GM20431 (cell line): ENCODE results near the gene MAGI2.

Experiments
- in situ Hi-C: fragments of 300-500 bp; cut with MseI, MboI; formaldehyde crosslinking; loops from one replicate; pipeline ENCODE4 v1.15.0; 2020; ENCODE audit warnings: low sequenced_read_pairs; ENCODE audit not compliant: unreplicated experiment

MAGI2 gene

GRCh38 chr7:78118470-78118869, 1335.0 kb downstream of the MAGI2 start:
- in situ Hi-C loops, result no loop called here

DNA sequence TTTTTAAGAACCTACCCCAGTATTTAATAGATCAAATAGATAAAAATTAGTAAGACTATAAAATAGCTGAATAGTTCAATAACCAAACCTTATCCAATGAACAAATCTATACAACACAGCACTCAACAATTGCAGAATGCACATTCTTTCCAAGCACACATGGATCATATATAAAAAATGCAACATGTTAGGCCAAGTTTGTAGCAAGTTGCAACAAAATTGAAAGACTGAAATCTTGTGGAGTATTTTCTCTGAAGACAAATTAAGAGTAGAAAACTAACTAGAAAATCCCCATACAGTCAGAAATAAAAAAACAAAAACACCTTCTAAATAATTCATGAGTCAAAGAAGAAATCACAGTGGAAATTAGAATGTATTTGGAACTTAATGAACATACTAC, 1337.6 kb downstream of the MAGI2 start:
- in situ Hi-C loops, result no loop called here

DNA sequence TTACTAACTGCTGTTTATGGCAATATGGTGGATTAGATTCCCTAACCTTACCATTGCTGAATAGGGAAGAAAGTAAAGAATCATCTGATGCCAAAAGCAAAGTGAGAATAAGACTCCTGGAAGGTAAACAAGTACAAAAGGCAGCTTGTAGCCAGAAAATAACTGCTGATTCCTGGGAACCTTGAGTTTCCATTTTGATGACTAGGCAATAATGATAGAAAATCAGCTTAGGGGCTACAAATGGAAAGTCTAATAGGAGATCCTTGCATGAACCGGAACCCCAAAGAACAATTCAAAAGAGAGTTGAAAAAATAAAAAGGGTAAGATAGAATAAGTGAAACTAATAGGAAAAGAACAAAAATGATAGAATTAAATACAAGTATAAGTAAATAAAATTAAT, 1338.5 kb downstream of the MAGI2 start:
- in situ Hi-C loops, result no loop called here

- in situ Hi-C loops, result no loop called here
Observed at GRCh38 chr7:78112488-78112887, 1341.0 kb downstream of the MAGI2 start.

DNA sequence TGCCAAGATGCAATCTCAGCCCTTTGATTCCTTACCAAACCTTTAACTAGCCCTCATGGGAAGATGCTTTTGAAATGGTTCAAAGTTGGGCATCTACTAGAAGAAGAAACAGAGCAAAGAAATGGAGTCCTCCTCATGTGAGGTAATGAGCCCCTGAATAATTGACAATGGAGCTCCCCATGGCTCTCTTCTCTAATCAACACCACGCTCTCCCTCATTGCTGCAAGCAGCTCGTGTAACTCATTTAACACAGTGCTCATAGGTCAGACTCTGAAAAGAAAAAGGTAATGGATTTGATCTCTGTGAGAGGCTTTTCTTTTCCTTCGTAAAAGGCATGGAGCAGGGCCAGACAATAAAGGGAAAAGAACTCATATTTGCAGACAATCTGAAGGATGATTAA, 1342.1 kb downstream of the MAGI2 start:
- in situ Hi-C loops, result no loop called here

DNA sequence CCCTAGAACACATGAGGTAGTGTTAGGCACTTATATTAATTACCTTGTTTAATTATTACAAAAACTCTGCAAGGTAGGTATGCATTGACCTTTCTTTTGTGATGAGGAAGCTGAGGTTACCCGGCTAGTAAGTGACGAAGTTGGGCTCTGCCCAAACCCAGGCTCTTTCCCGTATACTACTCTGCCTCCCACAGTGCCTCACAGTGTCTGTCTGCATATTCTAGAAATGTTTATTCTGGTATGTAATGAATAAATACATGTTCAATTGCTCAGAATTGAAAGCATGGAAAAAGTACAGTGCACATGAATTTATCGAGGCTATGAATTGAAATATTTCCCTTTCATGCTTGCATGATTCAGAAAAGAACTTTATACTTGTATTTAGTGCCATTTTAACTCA, 1350.0 kb downstream of the MAGI2 start:
- in situ Hi-C loops, result no loop called here

- in situ Hi-C loops, result no loop called here
Observed at GRCh38 chr7:78101076-78101475, 1352.4 kb downstream of the MAGI2 start.

DNA sequence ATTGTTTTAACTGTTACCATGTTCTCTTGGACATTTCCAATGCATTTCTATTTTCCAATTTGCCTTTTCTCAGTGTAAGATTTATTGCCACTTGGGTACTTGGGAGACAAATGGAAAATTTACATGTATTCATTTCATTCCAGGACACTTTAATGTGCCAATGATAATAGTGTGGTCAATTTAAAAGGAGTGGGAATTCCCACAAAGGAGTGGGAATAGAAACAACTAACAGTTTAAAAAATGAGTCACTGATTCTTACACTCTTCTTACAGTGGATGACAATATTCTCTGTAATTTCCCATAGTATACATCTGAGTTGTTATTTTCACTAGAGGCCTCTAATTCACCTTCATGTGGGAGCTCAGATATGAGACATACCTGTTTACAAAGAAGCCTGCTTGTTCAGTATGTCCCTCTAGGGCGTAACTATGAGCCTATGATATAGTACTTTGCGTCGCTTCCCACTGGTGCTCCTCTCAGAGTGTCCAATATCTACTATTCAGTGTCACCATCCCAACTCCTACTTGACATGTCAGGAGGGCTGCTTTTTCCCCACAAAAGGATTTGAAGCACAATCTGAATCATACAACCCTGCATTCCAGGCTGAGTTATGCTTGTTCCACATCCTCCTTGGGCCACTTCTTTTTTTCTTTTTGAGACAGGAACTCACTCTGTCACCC, 1353.6 kb downstream of the MAGI2 start:
- in situ Hi-C loops, result no loop called here

- in situ Hi-C loops, result no loop called here
Observed at GRCh38 chr7:78095549-78095948, 1357.9 kb downstream of the MAGI2 start.

DNA sequence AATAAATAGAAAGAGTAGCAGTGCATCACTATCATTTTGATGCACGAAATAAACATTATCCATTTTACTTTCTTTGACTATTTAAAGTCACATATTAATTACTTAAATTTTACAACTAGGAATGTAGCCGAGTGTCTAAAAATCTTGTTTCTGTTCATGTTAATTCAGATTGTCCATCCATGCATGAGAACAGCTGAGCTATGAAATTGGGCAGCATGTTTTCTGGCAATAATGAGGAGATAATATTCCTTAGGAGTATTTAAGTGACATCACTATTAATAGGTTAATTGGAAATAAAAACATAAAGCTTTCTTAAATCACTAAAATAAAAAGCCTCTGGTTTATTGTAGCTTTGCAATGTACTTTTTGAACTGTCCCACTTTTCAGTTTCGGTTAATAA, 1361.1 kb downstream of the MAGI2 start:
- in situ Hi-C loops, result no loop called here

GRCh38 chr7:78090616-78091015, 1362.9 kb downstream of the MAGI2 start:
- in situ Hi-C loops, result no loop called here

GRCh38 chr7:78083476-78084120, 1369.9 kb downstream of the MAGI2 start:
- in situ Hi-C loops, result no loop called here

- in situ Hi-C loops, result no loop called here
Observed at GRCh38 chr7:78082556-78082955, 1370.9 kb downstream of the MAGI2 start.

DNA sequence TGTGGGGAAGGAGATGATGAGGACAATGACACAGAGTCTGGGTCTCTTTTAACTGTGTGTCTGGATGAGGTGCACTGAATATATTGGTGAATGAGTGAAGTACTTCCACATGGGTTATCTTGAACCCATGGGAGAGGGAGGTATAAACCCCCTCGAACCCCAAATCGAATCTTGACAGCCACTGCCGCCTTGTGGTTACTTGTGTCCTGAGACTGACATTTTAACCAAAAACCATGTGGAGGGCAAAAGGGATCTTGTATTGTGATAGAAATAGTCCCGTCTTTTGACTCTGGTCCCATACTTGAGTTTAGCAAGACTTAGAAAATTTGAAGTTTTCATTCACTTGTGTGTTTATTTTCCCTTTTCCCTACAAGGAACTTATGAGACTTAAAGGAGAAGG, 1371.6 kb downstream of the MAGI2 start:
- in situ Hi-C loops, result no loop called here

DNA sequence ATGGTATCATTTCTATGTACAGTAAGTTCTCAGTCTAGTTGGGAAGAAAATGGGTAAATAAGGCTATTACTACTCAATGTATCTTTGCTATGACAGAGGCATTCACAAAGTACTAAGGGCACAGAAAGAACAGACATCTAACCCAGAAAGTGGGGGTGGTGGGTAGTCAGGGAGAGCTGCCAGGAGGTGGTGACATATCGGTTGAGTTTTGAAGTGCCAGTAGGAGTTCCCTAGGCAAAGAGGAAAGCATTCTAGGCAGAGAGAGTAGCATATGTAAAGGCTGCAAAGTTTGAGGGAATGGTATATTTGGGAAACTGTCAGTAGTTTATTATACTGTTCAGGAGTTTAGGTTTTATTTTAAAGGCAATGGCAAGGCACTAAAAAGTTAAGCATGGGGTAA, 1372.1 kb downstream of the MAGI2 start:
- in situ Hi-C loops, result no loop called here

DNA sequence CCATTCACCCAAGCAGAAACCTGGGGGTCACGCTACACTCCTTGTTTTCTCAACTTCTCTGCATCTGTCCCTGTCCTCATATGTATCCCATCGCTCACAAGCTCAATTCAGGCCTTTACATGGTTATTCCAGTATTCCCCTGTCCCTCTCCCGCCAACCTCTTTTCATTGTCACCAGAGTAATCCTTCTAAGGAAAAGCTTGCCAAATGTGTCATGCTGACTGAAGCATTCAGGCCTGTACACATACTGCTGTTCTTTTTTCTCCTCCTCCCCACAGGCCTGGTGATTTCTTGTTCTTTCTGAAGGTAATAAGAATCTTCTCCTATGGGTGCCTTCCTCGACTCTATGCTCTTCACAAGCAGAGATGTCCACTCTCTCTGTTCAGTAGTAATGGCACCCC, 1372.7 kb downstream of the MAGI2 start:
- in situ Hi-C loops, result no loop called here

DNA sequence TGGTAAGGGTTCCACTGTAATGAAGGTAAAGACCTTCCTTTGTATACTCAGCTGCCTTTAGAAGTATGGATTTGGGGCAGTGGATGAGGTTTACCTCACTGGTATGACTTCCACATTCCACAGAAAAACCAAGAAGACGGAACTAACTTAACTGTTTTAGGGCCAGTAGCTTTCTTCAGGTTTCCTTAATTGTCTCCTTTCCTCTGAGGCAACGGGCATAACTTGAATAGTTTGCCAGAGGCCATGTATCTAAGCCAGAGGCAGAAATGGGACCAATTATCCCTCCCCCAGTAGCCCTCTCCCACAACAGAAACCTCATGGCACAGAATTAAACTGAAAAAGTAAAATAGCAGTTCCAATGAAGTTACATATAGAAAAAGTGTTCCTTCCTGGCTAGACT, 1373.2 kb downstream of the MAGI2 start:
- in situ Hi-C loops, result no loop called here

DNA sequence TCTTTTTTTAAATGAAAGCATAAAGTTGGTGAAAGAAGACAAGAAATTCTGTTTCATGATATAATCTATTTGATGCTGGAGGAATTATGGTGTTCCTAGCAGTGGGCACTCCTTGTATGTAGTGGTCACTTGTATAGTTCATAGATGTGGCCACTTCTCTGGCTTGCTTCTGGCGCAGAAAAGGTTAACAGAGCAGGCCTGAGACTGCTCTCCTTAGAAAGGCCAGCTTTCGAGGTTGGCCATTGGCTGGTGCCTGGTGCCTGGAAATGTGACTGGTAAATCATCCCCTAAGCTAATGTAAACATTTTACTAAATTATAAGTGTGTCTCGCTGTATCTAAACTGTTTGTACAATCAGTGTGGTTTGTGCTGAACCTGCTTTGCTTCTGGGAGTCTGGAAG, 1378.8 kb downstream of the MAGI2 start:
- in situ Hi-C loops, result no loop called here

GRCh38 chr7:78073609-78074382, 1379.7 kb downstream of the MAGI2 start:
- in situ Hi-C loops, result no loop called here

GRCh38 chr7:78072201-78072590, 1381.3 kb downstream of the MAGI2 start:
- in situ Hi-C loops, result no loop called here

DNA sequence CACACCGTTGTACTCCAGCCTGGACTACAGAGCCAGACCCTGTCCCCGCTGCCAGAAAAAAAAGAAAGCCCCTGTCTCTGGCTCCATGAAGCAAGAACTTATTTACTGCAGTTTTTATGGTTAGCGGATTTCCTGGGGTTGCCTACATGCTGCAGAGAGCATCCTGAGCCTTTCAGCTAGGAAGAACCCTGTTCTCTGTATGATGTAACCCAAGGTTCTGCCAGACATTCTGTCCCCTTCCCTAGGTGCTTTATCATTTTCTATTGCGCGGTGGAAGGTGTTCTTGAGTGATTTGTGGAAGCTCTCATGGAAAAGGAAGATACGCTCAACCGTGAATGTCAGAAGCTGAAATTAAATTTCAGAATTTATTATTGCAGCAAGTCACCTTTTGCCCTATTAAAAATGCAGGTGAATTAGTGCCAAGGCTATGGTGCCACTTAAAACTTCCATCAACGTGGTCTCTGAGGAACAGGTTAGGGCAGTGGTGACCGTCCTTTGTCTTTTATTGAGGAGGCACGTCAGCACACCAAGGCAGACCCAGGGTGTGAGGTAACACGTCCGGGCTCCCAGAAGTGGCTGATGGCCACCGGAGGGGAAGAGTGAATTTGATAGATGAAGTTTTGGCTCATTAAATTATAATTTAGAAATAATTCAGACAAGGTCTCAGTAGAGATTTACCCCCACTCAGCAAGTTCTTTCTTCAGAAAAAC, 1381.8 kb downstream of the MAGI2 start:
- in situ Hi-C loops, result no loop called here
